Activated CD4-positive, alpha-beta T cell treated with anti-CD3 and anti-CD28 coated beads, Interleukin-2, amount 50 U/mL, for 48 hours (primary cell): Measurements from ENCODE around the gene HOXA4.

Experiments used
- DNase-seq, 2 experiments: peaks; one replicate each; pipeline ENCODE4 v3.0.0-alpha.2; 2020

The HOXA4 gene

DNA sequence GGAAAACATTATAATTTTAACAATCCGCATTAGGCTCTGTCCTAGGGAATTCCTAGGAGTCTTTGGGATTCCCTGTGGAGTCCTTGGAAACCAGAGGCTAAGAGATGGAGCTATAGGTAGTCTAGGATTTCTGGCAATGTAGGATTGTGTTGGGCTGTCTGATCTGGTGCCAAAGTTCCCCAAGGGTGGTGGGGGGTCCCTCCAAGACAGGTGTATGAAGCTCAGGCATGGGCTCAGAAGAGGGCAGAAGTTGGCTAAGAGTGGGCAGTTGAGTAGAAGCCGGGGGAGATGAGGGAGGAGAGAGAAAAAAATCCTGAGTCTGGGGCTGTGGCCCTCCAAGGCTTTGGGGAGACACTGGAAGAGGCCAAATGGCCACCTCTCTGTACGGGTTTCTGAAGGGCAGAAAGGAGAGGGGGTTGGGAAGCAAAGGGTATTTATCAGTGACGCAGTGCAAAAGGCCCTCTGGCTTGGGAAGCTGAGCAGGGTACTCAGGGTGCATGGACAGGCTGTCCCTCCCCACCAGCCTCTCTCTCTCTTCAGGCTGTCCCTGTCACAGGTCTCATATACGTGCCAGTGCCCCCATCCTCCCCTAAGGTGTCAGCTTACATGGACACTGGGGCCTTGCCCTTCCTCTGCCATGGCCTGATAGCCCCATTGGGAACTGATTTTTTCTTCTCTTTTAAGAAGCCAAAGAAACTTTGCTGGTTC is 16.1 kb upstream of the HOXA4 start:
- DNase-seq: no peak

DNA sequence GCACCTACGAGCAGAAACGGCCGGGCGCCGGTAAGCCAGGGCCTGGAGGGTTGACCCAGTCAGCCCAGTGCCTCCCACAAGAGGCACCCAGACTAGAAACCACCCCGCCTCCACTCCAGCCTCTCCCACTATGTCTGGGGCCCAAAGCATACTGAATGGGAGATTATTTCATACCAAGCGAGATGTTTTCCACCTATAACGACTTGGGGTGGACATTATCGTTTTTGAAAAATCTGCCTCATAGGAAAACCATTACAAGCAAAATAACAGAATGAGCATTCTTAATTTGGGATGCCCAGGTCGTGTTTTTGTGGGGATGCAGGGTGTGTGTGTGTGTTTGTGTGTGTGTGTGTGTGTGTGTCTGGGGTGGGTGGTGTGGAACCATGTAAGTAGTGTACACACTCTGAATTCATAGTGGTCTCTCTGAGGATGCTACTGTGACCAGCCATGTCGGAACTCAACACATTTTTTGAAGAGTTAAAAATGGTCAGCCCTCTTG is 15.4 kb upstream of the HOXA4 start:
- DNase-seq: no peak

DNA sequence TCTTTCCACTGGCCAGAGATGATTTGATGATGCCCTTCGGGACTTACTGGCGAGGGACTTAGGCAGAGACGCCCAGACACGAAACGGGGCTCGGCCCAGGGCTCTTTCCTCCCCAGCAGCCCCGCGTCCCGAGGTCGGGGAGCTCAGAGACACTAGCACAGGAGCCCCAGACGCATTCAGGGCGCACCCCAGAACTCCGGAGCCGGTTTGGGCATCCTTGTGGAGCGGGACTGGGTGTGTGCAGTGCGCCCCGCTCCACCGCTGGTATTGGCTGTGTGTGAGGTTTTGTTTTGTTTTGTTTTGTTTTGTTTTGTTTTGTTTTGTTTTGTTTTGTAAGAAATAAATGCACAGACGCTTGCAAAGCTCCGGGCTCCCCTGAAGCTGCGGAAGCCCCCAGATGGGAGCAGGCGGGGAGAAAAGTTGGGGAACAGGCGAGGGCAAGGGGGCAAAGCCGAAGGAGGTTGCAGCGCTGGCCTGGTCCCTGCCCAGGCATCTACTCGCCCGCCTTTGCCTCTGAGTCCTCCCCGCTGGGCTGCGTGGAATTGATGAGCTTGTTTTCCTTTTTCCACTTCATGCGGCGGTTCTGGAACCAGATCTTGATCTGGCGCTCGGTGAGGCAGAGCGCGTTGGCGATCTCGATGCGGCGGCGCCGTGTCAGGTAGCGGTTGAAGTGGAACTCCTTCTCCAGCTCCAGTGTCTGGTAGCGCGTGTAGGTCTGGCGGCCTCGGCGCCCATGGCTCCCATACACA is 14.8 kb upstream of the HOXA4 start:
- DNase-seq: no peak

DNA sequence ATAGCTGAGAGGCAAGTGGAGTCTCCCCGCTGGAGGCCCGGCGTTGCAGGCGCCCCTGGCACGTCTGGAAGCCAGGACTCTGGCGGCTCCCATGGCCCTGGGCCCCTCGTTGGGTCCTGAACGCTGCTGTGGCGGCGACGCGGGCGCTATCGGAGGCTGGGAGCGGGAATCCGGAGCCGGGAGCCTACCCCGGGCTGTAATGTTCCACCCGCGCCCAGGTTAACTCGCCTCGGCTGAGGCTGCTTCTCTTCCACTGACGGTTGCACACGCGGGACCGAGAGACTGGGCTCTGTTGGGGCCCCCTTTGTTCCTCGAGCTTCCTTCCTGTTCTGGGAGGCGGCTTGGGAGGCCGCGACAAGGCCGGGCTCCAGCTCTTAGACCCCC is 14.2 kb upstream of the HOXA4 start:
- DNase-seq: no peak

DNA sequence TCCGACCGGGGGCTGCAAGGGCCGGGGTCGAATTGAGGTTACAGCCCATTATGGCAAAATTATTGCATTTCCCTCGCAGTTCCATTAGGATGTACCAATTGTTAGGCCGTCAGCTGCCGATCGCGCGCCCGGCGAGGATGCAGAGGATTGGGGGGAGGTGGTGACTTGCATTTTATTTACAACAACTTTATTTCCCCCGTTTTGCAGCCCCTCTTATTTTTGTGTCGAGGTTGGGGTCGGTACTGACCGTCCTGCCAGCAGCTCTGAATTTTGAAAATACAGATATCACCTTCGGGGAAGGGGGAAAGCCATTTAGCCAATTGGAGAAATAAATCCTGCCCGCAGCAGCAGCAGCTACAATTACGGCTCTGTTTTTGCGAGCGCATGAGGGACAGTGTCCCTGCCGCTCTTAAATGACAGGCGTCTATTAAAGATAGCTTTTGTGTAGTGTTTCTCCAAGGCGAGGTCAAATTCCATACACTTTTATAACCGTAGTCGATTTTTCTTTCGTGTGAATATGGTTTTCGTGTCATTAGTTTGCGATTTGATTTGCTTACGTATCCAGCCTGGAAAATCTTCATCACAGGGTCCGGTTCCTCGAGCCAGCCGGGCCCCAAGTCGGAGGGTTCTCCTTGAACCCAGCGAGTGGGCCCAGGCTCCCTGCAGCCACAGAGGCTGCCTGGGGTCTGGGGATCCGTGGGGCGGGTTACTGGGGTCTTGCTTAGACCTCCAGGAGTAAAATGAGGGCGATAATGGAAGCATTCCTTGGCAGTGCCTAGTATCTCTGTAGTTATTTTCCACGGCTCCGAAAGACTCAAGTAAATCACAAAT is 13.6 kb upstream of the HOXA4 start:
- no peak for DNase-seq

DNA sequence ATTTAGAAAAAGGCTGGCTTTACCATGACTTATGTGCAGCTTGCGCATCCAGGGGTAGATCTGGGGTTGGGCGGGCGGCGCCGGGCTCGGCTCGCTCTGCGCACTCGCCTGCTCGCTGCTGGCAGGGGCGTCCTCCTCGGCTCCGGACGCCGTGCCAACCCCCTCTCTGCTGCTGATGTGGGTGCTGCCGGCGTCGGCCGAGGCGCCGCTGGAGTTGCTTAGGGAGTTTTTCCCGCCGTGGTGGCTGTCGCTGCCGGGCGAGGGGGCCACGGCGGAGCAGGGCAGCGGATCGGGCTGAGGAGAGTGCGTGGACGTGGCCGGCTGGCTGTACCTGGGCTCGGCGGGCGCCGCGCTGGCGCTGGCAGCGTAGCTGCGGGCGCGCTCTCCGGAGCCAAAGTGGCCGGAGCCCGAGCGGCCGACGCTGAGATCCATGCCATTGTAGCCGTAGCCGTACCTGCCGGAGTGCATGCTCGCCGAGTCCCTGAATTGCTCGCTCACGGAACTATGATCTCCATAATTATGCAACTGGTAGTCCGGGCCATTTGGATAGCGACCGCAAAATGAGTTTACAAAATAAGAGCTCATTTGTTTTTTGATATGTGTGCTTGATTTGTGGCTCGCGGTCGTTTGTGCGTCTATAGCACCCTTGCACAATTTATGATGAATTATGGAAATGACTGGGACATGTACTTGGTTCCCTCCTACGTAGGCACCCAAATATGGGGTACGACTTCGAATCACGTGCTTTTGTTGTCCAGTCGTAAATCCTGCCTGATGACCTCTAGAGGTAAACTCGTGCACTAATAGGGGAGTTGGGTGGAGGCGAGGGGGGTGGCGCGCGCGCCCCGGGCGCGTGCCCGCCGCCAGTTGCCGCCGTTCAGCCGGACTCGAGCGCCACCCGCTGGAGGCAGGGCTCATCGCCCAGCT is 12.7 kb upstream of the HOXA4 start, which contains the start of gene HOXA5:
Gene HOXA5 (minus strand): TSS at position 659 of the 927 bp plus-strand sequence. CDS start 74 bp downstream, at position 585.
- no peak for DNase-seq

DNA sequence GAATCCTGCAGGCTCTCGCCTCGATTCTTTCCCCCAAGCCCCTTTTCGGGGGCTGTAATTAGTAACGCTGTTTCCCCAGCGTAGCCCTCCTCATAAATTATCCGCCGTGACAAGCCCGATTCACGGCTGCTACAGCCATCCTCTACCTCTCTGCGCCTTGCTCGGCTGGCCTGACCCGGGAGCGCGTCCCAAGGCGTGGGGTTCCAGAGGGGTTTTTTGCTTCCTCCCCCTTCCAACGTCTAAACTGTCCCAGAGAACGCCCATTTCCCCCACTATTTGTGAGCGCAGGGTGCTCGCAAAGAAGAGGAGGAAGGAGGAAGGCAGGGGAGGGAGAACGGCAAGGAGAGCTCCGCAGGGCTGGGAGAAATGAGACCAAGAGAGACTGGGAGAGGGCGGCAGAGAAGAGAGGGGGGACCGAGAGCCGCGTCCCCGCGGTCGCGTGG is 12.0 kb upstream of the HOXA4 start:
- DNase-seq: no peak

DNA sequence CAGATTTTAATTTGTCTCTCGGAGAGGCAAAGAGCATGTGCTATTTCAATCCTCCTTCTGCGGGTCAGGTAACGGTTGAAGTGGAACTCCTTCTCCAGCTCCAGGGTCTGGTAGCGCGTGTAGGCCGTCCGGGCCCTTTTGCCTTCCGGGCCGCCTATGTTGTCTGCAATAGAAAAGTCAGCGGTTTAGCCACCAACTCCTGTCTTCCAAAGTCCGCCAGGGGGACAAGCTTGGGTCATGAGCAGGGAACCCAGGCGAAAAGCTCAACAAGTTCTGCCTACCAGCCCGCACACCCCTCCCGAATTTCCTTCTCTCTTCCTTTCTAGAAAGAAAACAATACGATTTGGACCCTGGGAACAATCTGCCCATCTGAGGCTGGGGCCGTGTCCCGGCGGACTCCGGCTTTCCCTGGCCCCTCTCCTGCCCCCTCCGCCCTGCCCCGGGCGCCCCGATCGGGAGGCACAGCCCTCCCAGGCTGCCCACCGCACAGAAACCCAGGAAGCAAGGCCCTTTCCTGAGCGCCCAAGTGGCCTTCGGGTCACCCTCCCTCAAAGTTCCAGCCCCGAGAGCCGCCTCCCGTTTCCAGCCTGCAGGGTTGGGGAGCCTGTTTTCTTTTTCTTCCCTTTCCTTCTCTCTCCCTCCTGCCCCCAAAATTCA is 11.5 kb upstream of the HOXA4 start:
- DNase-seq: no peak

DNA sequence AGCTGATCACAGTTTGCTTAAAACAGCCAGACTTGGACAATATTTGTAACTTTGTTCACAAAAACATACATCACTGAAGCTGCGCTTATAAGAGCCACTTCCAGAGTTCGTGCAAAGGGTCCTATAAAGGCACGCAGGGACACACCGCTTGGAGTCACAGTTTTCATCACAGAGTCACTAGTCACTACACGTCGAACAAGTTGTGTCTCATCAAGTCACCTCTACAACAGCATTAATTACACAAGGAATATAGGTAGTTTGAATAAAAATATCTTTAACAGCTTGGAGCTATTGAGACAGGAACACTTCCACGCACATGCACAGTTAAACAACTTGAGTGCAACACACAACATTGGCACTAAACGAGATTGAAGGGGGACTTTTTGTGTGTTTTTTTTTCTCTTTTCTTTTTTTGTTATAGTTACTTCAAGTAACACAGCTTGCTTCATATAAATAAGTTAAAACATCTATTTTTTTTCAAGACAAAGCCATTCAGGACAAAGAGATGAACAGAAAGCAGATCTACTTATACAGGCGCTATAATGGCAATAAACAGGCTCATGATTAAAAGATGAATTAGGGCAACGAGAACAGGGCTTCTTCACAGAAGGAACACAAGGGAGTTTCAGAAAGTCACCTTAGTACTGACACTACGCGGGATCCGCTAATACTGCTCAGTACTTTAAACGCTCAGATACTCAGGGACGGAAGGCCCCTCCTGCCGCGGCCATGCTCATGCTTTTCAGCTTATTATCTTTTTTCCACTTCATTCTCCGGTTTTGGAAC is 10.8 kb upstream of the HOXA4 start:
- no peak for DNase-seq

DNA sequence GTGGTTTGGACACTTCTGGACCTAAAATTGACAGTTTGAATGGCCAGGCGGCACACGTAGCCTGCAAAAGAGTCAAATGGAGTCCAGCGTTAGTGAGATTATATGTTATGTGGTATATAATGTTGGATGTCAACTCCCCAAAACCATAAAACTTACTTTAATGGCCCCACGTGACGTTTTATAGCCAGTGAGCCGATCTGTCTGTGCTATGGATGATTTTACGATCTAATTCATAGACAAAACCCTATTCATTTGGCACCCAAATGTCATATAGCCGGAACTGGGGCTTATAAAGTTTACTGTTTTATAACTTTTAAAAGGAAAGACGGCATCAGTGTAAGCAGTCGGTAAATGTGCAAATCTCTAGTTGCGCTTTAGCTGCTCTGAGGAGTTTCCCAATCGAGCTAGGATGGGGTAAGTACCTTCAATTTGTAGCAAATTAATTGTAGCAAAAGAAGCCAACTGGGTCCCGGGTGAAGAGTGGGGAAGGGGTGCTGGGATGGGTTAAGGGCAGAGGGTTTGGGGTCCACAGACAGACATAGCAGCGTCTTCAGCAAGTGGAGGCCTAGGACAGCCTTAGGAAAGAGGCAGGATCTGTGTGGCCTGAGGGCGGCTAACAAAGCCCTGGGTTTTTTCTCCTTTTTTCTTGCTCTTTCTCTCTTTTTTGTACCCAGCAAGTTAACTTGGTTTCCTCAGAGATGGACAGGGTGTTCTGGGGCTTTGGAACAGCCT is 9.7 kb upstream of the HOXA4 start:
- DNase-seq: no peak

DNA sequence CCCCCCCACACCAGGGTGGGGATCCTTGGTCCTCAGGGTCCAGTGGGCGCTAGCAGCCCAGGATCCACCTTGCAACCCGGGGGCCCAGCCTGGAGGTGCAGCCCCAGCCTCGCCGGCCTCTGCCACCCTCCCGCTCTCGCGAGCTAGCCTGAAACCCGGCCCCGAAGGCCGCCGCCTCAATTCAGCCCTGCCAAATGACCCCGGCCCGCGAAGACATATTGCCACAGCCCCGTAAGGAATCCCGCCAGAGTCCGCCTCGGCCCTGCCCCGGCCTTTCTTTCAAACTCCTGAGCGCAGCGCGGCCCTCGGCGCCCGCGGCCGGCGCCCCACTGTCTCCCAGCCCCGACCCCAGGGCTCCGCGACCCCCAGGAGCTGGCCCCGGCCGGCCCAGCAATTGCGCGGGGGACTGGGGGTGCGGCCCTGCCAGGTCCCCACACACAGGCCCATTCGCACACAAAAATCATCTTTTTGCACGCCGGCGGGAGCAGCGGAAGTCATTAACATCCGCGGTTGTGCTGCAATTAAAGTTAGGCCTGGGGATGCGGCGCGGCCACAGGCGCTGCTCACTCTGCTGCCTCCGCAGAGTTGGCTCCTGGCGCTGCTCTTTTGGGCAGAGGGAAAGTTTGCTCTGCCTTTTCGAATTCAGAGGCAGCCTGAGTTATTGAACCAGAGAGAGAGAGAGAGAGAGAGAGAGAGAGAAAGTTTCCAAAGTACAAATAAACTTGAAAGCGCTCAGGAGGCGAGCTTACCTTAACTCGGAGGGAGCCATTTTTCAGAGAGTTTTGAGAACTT is 9.0 kb upstream of the HOXA4 start:
- no peak for DNase-seq

DNA sequence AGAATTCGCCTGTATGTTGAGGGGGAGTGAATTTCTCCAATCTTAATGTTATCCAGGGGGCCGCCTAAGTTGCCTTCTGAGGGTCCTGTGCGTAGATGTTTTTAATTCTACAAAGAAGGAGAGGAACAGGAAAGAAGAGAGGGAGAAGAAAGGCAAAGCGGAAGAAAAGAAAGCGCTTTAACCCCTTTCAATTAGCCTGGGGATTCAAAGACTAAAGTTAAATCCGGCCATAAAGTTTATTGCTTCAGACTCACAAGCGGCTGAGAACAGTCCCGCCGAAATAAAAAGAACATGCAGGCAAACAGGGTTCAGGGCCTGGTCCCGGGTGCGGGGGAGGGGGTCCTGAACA is 8.4 kb upstream of the HOXA4 start:
- DNase-seq: no peak

DNA sequence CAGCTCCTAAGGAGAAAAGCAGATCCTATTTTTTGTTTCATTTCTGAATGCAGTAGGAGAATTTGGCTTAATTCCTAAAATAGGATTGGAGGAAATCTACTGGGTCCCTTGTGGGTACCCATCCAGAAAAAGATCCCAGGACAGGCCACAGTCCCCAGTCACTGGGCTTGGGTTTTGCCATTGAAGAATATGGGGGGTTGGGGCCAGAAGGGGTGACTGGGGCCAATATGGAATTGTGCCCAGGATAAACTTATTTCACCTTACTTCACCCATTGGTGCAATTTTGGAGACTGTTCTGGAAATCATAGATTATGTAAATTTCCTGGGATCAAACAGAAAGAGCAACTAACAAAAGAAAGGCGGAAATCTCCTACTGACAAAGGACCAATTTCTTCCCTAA is 7.9 kb upstream of the HOXA4 start:
- DNase-seq: no peak

DNA sequence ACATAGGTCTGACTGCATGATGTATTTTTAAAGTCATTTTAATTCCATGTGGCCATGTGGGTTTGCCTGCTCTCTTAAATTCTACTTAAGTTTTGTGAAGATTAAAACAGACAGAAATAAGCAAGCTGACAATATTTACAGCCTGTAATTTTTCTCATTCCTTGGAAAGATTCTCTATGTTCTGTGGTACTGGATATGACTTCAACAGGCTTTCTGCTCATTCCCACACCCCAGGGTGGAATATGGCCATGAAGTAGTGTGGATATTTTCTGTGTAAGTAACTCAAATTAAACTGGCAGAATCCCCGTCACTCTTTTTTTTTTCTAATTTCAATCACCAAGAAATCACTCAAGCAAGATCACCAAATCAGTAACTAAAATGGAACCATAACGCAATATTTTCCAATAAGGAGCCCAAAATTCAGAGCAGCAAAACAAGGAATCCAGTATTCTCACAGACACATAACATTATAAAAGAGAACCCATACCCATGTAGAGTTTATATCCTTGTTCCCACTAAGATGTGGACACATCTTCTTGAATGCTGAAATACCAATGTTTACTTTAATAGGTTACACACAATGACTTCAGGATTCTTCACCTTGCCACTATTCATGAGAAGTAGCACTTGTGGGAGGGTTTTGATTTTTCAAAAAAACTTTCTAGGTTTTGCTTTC is 7.2 kb upstream of the HOXA4 start:
- DNase-seq: no peak

DNA sequence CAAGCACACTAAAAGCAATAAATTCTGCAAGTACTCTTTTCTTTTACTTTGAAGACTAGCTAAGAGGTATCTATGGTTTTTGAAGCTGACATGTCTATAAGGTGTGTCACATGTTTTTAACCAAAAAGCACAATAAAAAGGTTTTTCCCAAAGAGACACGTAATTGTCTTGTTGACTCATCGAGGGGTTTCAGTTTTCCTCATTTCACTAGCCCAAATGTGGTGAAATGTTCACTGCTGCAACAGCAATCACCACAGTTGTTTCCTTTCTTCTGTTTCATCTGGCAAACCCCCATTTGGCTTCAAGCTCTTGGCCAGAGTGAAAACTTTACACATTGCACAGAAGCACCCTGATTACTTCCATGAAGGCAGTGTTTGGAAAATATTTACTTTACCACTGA is 3.8 kb upstream of the HOXA4 start:
- no peak for DNase-seq

DNA sequence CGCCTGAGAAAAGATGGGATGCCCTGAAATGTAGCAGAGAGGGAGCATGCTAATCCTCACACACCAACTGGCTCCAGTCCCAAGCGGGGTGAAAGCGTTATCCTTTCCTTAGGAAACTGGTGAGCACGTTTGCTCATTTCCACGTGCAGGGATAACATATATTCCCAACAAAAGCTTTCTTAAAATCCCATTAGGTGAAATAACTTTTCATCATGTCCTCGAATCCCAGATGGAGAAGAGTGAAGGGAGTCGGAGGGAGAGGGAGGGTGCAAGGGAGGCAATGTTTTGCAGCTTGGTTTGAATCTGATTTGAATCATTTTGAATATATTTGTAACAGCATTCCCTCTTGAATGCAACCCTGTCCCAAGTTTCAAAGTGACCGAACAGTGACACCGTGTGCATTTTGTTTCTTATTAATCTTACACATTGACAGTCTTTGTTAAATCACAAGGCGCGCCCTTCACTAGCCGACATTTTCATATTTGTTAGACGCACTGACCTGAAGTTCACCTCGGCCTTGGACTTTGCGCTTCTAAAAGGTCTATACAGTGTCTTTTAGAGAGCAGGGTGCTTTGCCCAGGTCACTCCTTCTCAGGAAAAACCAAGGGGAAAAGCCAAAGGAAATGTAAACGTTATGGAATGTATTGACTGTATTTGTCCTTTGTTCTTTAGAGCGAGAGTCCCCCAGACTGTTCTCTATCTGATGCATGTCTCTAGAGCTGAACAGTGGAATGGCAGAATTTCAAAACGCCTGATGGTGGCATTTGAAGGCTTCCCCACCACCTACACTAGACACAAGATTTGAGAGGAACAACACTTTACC is 3.1 kb upstream of the HOXA4 start:
- no peak for DNase-seq

DNA sequence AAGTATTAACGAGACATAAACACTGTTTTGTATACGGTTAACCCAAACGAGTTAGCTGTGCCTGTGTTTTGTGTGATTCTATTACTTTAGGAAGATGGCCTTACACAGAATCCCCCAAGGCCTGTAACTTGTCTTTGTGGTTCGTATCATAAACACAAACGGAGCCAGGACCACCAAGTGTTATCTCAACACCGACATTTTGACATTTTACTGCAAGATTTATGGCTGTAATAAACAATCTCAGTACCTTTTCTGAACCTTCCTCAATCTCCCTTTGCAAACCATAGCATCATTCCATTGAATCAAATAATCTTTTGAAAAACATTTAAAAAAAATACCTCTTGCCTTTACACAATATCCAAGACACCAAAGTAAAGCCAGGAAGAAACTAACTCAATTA is 2.4 kb upstream of the HOXA4 start:
- DNase-seq: no peak

DNA sequence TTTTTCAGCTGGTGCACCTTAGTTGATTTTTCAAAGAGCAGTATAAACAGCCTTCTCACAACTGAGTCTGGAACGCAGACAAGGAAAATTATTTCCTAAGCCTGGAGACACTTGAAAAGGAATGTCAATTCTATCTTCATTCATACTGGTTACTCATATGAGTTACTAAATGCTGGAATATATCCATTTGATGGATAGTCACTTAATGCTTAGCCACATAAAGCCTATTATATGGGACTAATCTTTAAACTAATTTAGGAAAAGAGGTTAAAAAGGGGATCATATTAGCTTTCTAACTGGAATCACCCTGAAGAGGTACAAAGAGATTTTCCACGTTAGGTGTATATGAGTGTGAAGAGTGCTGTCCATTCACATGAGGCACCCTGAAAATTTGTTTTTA is 1.7 kb upstream of the HOXA4 start:
- no peak for DNase-seq
